H7 (cell line): ENCODE measurements around the gene INAFM1. TPM values are rescaled to one million over a fixed set of nuclear protein-coding genes. Genes with fewer than 3 reads are reported as not detected.

ENCODE experiments used
- DNase-seq: peaks from one replicate; pipeline ENCODE4 v3.0.0; 2012
- H3K27me3 ChIP-seq: 2 replicates; pipeline ENCODE4 v1.6.0; 2011; ENCODE audit warnings: mild to moderate bottlenecking, low read length; ENCODE audit not compliant: control insufficient read depth, insufficient read depth
- H3K36me3 ChIP-seq: replicated peaks from 2 replicates; pipeline ENCODE4 v1.5.1; 2011; ENCODE audit warnings: low read length; ENCODE audit not compliant: control insufficient read depth, insufficient read depth
- H3K4me3 ChIP-seq: 2 replicates; pipeline ENCODE4 v1.5.1; 2011; ENCODE audit warnings: low read depth, mild to moderate bottlenecking, control low read depth, low read length, moderate library complexity; ENCODE audit not compliant: insufficient read depth
- total RNA-seq: library from RNA; depleted of rRNA; stranded (reverse); fragments of >200 nt; shearing (Covaris generic); gene quantifications from 2 replicates; pipeline ENCODE4 v1.2.3, GENCODE V29; 2014; rRNA removed

Gene INAFM1
- total RNA-seq, 1 experiment from 2014 or later, result 2.0 TPM

- peak; percentile 32 for DNase-seq
- H3K4me3 ChIP-seq, result no peak overlapping the region
- H3K36me3 ChIP-seq, result no peaks in the 10 kb centered on the region
- no peaks in the 10 kb centered on the region for H3K27me3 ChIP-seq
Observed at GRCh38 chr19:47324502-47324901, 49.8 kb downstream of the INAFM1 start.

Other genes with a start within 250 kb of the INAFM1 start
- gene TMEM160, start 226.3 kb upstream of the INAFM1 start, total RNA-seq, result 127 and 173 TPM in 2 replicates
- gene ZC3H4, start 161.1 kb upstream of the INAFM1 start, total RNA-seq, result 13.4 and 14.5 TPM in 2 replicates
- gene SAE1, start 144.1 kb upstream of the INAFM1 start, total RNA-seq, result 271 and 298 TPM in 2 replicates
- gene BBC3, start 43.7 kb upstream of the INAFM1 start, total RNA-seq, result 13.4 and 20.7 TPM in 2 replicates
- gene CCDC9, start 18.4 kb upstream of the INAFM1 start, total RNA-seq, result 10.9 and 14.0 TPM in 2 replicates
- gene C5AR1, start 35.0 kb downstream of the INAFM1 start, total RNA-seq, result 0.17 TPM in 1 of 2 replicates, not detected in the other
- 0.03 TPM in 1 of 2 replicates, not detected in the other for gene C5AR2, start 57.3 kb downstream of the INAFM1 start, total RNA-seq
- 34.6 and 40.0 TPM in 2 replicates for gene DHX34, start 74.4 kb downstream of the INAFM1 start, total RNA-seq
- 87.0 and 134 TPM in 2 replicates for gene MEIS3, start 144.6 kb downstream of the INAFM1 start, total RNA-seq
- gene SLC8A2, start 197.0 kb downstream of the INAFM1 start, total RNA-seq, result 6.7 and 10.3 TPM in 2 replicates
- gene KPTN, start 209.3 kb downstream of the INAFM1 start, total RNA-seq, result 9.9 and 10.5 TPM in 2 replicates
- gene NAPA, start 240.2 kb downstream of the INAFM1 start, total RNA-seq, result 82.1 and 98.3 TPM in 2 replicates